HG03571 (cell line): Measurements from ENCODE around the gene RAPGEF6.
A peak's percentile ranks its signal among the peaks of the same experiment; 100 is the strongest.
"Not testable (repeated sequence)": the region's sequence is repeated elsewhere in the genome, so short reads cannot be mapped to it uniquely, and the experiment has no call there.

Experiments used
- ATAC-seq: cut with Tn5 transposase; IDR thresholded peaks from one replicate; pipeline ENCODE4 v1.9.1; 2021; ENCODE audit not compliant: unreplicated experiment

RAPGEF6 gene

GRCh38 chr5:131640043-131640856 is 5.2 kb upstream of the RAPGEF6 start:
- ATAC-seq: no peak

DNA sequence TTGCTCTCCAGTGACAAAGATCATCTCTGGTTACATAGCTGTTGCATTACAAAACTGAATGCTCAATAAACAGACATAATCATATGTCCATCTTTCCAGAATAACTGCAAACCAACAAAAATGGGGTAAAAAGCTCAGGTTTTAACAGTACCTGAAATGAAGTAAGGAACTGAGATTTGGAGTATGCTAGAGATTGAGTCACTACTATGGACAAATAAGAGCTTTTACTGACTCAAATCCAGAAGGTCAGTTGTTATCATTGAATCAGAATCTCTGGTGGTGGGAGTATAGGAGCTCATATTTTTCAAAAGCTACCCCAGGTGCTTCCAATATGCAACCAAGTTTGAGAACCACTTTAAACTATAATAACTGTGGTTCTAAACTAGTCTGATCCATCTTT is 4.1 kb upstream of the RAPGEF6 start:
- ATAC-seq: no peak

- no peak for ATAC-seq
Measured at GRCh38 chr5:131637694-131638093, 2.7 kb upstream of the RAPGEF6 start.

DNA sequence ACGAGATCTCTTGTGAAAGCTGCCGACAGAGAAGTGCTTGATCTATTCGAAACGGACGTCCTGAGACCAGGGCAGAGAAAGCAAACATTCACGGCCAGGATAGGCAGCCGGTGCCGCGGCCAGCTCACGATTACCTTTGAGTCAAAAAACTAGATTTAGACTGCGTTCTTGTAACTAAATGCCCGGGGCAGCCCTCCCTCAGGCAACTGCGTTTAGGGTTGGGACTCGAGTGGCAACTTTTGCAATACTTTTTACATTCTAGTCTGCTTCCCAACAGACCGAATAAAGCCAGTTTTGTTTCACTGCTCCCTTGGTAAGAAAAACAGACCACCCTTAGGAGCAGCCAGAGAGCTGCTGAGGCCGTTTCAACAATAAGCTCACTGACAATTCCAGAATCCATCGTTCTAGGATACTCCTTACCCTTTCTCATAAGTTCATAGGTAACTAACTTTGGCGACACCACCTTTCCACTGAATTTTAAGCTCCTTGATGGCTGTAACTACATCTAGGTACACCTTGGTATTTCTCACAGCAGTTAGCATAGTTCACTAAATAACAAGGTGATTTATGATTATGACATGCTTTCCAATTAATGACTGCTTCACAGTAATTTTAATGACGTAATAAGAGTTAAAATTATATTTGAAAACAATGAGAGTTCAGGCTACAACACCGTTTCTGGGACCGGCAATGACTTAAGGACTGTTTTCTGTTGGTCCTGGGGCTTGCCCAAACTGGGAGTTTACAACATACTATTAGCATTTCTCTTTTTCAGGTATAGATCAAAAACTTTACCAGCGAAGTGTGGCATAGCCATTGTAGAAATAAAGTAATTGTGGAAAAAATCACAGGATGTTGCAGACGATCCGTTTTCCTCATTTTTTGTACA is 899 bp upstream of the RAPGEF6 start:
- ATAC-seq: no peak

DNA sequence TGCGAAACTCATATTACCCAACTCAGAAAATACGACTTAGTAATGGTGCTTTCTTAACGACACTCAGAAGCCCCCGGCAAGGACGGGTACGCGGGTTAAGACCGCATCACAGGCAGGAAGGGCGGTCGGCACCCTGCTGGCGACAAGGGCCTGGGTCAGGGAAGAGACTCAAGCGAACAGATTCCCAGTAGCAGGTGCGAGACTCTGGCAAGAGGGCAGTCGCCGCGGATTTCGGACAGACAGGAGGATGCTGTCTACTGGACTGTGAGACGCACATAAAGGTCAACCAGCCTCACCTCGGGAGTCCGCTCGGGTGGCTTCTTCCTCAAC is 398 bp downstream of the RAPGEF6 start:
- peak; percentile 15 for ATAC-seq

GRCh38 chr5:131634238-131634637 is 791 bp downstream of the RAPGEF6 start:
- ATAC-seq: no peak

DNA sequence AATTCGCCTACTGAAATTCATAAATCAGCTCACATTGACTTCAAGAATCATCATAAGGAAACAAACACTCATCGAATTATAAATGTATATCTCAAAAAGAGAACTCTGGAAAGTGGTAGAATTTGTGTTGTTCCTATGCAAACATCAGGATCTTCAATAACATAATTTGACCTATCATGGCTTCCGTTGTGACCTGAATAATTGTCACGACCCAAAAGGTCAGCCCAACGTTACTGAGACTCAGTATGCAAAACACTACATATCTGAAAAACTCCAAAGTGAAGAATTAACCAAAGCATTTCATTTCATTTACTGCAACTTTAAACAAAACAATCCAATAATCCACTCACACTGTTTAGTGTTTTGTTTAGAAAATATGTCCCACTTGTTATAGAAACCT is 1.2 kb downstream of the RAPGEF6 start:
- no peak for ATAC-seq

DNA sequence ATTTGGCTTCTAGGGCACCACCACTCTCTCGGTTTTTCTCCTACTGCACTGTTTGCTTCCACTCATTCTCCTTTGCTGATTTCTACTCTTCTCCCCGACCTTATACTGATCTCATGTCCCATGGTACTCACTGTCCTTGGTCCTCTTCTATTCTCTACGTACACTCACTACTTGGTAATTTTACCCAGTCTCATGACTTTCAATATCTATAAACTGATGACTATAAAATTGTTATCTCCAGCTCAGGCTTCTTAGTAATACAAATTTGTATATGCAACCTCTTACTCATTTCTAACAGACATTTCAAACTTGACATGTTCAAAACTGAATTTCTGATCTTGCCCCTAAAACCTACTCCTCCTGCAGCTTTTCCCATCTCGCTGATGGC is 4.1 kb downstream of the RAPGEF6 start:
- no peak for ATAC-seq

DNA sequence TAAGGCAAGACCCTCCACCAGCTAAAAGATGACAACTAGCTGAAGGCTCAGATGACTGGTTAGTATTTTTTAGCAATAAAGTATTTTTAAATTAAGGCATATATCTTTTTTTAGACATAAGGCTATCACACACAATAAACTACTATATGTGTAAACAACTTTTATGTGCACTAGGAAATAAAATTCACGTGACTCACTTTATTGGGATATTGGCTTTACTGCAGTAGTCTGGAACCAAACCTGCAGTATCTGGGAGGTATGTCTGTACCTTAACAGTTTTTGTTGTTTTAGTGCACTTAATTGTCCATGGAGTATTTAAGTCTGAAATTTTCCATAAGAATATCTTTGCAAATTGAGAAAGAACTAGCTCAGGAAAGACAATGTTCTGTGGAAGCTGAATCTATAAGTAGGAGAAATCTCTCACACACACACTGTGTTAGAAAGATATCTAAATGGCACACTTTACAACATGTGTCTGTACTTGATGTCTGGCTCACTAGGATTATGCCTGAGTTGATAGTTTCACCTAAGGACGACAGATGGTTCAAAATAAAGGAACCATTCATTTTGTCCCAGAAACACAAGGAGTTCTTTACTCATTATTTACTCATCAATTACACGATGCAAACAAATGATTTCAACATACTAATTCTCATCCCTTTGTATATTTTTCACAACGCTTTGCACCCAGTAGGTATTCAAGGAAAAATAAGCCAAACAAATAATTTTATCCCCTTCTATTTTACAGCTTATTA is 4.6 kb downstream of the RAPGEF6 start:
- no peak for ATAC-seq

DNA sequence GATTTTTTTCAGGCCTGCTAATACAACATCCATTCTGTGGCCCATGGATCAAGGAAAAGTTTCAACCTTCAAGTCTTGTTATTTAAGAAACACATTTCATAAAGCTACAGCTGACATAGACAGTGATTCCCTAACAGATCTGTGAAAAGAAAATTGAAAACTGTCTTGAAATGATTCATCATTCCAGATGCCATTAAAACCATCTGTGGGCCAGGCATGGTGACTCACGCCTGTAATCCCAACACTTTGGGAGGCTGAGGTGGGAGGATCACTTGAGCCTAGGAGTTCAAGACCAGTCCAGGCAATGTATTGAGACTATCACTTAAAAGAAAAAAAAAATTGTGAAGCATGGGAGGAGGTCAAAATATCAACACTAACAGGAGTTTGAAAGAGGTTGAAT is 6.0 kb downstream of the RAPGEF6 start:
- no peak for ATAC-seq

GRCh38 chr5:131627207-131627865 is 7.7 kb downstream of the RAPGEF6 start:
- no peak for ATAC-seq

DNA sequence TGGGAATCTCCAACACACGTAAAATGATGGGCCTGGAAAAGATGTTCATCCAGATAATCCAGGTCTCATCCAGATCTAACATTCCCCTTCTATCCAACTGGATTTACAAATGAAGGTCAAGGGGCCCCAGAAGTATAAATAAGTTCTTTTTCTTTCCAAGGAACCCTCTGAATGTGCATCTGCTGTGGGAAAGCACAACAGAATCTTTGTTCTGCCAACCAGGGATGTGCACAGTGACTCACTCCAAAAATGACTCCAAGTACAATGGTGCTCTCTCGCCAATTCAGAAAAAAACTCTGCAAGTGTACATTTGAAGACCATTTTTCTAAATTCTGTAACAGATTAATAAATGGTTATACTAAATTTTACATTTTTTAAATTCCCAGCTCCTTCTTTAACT is 12.4 kb downstream of the RAPGEF6 start:
- ATAC-seq: no peak

DNA sequence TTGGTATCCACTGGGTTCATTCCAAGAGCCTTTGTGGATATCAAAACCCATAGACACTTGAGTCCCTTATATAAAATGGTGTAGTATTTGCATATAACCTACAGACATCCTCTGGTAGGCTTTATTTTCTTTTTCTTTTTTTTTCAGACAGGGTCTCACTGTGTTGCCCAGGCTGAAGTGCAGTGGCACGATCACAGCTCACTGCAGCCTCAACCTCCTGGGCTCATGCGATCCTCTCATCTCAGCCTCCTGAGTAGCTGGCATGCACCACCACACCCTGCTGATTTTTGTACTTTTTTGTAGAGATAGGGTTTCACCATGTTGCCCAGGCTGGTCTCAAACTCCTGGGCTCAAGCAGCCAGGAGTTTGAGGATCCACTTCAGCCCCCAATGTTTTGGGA is 13.9 kb downstream of the RAPGEF6 start:
- not testable (repeated sequence) for ATAC-seq

DNA sequence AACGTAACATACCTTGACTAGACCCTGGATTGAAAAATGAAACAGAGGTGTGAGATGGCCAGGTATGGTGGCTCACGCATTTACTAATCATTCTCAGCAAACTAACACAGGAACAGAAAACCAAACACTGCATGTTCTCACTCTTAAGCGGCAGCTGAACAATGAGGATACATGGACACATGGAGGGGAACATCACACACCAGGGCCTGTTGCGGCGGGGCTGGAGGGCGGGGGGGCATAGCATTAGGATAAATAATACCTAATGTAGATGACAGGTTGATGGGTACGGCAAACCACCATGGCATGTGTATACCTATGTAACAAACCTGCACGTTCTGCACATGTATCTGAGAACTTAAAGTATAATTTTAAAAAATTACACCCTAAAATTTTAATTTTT is 15.9 kb downstream of the RAPGEF6 start:
- ATAC-seq: no peak

DNA sequence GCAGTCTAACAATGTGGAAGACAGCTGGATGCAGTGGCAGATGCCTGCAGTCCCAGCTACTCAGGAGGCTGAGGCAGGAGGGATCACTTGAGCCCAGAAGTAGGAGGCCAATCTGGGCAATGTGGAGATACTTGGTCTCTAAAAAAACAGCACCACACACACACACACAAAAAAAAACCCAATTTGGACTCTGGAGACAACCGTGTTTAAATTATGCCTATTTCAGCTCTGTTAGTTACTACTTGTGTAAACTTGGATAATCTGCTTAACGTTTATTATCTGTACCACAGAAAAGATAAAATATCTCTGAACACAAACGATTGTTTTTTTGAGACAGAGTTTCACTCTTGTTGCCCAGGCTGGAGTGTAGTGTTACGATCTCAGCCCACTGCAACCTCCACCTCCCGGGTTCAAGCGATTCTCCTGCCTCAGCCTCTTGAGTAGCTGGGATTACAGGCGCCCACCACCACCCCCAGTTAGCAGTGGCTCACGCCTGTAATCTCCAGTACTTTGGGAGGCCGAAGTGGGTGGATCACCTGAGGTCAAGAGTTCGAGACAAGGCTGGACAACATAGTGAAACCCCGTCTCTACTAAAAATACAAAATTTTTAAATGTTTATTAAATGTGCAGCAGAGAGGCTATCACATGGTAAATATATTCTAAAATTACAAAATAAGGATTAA is 17.7 kb downstream of the RAPGEF6 start:
- ATAC-seq: no peak

- ATAC-seq: no peak
Measured at GRCh38 chr5:131615957-131616356, 19.1 kb downstream of the RAPGEF6 start.

GRCh38 chr5:131613423-131613822 is 21.6 kb downstream of the RAPGEF6 start:
- ATAC-seq: no peak

DNA sequence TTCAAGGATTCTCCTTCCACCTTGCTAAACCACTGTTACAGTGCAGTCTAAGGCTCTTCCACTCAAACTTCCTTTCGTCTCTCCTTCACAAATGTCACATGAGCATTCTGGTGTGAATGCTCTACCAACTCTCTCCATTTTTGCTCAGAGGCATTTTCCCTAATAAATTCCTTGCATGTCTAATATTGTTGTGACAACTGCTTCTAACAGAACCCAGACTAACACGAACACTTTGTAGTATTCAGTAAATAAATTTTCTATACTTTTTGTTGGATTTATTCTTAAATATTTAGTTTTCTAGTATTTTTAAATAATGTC is 24.0 kb downstream of the RAPGEF6 start:
- no peak for ATAC-seq

GRCh38 chr5:131610198-131611063 is 24.6 kb downstream of the RAPGEF6 start:
- no peak for ATAC-seq

GRCh38 chr5:131609774-131610173 is 25.3 kb downstream of the RAPGEF6 start:
- ATAC-seq: no peak
